ENCODE measurements around the gene ARHGAP22. TPM values are rescaled to one million over a fixed set of nuclear protein-coding genes. Genes with fewer than 3 reads are reported as not detected.

The ARHGAP22 gene
- total RNA-seq, 1 donor from 2014 or later = 1.6 TPM

DNA sequence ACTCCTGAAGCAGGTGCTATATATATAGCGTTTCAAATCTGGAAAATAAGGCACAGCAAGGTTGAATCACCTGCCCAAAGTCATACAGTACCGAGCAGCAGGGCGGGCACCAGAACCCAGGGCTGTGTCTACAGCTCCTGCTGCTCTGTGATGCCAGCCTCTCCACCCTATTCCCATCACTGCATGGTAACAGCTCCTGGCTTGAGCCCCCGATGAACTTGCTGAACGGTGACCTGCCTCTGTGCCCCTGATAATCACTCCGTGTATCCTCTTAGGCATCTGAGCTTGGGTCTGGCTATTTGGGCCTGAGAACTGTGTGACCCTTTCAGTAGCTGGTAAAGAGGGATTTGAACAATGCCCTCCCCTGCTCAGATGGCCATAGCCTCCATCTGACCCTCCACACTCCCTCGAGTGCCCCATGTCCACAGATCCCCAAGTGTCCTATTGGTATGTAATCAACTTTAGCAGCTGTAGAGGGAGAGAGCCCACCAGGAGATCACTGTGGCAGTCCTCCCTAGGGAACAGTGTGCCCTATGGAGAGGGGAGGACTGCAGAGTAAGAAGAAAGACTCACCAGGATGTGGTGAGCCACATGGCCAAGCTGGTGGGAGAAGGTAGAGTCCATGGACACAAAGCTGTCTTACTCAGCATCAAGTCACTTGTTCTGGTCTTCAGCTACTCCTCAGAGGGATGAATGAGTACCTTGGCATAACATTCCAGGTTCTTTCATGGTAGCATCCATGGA, 1.1 kb upstream of the ARHGAP22 start:
- no peak for ATAC-seq

DNA sequence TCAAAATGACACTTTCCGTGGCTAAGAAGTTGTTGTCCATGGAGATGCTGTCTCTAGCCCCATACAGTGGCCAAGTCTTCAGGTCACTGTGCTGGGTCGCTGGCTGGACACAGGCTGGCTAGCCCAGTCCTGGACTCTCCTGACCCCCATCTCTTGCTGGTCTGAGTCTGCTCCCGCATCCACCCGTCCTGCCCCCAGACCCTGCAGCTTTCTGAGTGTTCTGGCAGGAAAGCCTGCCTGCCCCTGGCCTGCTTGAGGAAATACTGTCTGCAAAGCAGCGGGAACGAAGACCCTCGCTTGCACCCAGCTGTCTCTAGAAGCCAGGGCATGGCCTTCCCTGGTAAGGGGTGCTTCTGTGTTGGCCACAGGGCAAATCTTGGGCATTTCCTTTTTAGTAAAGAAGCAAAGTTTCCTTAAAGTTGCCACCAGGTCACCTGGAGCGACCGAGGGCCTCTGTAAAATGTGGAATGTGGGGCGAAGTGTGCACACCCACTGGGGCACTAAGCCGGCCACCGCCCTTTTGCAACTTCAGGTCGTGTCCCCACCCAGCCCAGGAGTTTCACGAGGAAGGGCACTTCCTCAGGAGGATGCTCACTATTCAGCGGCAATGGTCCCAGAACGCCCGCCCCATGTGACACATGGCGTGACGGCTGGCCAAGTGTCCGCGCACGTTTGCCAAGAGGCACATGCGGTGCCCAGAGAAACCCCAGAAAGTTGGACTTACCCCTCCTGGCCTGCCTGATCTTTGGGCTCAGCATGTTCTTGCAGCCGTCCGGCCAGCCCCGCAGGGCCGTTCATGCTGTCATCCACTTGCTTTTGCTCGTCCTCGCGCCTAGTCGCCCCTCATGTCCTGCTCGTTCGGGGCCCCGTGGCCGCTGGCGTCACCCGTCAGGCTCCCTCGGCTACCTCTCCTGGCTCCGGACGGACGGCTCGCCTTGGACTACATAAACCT, 558 bp downstream of the ARHGAP22 start:
- ATAC-seq = no peak

DNA sequence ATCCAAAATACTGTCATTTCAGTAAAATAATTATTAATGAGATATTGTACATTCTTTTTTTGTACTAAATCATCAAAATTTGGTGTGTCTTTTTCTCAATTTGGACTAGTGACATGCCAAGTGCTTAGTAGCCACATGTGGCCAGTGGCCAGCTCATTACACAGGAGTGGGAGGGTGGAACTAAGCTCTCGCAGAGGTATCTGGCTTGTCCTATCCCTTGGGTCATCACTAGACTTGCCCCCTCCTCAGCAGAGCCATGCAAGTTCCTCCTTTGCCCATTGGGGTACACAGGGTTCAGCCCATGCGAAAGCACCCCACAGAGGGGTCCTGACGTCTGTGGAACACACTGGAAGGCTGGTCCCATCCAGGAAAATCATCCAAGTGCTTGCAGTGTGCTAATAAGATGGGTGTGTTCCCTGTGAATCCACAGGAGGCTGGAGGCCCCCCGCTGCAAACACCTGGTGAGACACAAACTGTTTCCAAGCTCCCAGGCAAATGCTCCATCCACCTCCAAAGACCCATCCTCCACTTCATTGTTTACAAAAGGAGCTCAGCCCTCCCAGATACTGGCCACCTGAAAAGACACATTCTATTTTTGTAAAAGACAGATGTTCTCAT, 1.3 kb downstream of the ARHGAP22 start:
- no peak for ATAC-seq

DNA sequence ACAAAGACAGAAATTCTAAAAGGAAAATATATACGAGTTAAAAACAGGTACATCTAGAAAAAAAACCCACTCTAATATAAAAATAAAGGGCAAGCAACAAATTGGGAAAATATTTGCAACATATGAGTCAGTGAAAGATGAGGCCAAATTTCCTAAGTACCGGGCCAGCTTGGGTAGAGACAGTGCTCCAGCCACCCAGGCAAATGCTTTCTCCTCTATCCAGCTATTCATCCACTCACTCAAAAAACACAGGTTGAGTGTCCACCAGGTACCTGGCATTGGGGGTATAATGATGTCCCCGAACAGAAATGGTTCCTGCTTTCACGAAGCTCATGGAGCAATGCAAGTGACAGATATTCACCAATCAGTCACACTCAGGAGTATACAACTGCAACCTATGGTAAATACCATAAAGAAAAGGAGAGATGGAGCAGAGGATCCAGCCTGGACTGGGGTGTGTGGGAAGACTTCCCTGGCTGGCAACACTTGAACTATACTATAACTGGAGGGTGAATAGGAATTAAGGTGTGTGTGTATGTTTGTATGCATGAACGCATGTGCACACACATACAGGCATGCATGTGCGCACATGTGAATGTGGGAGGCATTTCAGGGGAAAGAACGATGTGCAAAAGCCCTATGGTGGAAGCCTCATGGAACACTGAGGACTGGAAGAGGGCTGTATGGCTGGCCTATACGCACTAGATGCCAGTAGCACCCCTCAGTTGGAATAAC, 2.3 kb downstream of the ARHGAP22 start:
- ATAC-seq = no peak

DNA sequence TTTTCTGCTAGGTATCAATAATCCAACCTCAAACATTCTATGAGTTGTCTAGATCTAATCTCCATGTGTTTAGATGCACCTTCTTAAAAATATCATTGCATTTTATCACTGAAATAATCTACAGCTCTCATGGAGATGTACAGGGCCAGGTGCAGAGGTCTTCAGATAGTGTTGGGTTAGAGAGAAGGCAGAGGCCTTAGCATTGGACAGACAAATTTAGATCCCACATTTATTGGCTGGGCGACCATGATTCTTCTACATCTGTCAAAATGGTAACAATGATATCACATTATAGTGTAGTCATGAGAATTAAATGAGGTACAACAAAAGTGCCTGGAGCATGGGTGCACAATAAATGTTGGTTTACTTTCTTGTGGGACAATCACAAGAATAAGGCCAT, 3.1 kb downstream of the ARHGAP22 start:
- no peak for ATAC-seq

DNA sequence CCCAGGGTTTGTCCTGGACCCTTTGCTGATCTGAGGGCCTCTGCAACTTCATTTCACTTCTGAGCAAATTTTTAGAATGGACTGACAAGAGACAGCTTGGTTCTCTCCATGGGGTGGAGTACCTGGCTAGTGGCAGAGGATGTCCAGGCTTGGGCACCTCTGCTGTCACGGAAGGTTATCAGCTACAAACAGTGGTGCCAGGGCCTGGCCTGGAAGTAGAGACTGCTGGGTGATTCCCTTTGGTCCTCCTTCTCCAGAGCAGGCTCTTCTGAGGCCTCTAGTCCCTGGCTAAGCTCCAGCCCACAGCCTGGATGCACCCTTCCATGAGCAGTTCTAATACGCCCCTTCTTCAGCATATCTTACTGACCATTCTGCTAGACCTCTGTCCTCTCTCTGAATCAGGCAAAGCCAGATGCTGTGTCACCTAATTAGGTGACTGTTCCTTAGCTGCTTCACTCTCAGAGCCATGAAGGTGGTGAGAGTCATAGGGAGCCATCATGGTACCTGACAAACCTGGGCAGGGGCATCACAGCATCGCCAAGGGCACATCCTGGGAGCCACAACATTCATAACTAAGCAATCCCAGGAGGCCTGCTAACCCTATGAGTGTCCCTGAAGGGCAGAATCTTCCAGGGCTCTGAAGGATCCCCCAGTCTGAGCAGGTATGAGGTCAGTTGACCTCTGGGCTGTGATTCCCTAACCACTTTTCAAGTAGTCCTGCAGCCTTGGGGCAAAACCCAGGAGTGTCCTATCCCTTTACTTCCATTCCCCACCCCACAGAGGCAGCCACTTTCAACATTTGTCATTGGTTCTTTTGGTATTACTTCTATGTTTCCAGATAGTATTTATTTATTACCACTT, 4.0 kb downstream of the ARHGAP22 start:
- no peak for ATAC-seq

DNA sequence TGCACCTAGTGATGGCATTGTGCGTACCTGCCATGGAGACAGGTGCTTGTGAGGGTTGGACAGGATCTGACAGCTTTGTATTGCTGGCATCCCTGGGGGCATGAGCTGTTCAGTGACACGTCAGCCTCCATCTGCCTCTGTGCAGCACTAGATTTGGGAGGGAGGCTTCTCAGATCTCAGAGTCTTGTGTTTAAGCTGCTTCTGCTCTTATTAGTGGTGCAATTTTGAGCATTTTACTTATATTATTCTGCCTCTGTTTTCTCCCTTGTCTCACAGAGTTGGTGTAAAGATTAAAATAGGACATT, 5.1 kb downstream of the ARHGAP22 start:
- no peak for ATAC-seq

DNA sequence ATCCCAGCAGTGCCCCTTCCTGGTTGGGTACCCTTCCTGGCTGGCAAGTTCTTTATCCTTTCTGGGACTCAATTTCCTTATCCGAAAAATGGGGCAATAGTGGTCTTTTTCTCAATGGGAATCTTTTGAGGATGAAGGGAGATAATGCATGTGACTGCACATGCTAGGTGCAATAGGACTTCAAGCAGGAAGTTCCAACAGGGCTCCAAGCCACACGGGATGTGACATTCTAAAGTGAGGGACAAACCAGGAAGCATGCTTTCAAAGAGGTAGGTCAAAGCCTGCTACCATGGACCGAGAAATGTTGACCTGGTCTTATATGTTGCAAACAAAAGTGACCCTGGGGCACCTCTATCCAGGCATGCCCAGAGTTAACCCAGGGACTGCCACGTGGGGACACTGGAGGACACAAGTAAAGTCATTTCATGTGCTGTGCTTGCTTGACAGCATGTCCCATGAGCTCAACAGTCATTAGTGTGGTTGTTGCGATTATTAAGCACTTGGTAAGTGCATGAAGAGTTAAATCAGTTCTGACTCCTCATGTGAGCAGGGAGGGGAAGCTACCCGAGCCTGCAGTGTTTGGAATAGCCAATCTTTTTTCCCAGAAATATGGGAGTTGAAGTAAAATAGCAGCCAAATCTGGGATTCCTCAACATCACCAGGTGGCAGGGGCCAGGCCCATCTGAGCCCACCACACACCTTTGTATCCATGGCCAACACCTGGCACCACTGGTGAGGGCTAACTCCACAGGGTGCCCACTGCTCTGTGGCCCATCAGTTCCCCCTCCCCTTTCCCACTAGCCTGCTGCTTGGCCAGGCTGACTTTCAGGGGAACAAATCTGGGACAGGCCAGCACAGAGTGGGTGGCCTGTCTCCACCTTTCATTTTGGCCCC, 5.7 kb downstream of the ARHGAP22 start:
- no peak for ATAC-seq

DNA sequence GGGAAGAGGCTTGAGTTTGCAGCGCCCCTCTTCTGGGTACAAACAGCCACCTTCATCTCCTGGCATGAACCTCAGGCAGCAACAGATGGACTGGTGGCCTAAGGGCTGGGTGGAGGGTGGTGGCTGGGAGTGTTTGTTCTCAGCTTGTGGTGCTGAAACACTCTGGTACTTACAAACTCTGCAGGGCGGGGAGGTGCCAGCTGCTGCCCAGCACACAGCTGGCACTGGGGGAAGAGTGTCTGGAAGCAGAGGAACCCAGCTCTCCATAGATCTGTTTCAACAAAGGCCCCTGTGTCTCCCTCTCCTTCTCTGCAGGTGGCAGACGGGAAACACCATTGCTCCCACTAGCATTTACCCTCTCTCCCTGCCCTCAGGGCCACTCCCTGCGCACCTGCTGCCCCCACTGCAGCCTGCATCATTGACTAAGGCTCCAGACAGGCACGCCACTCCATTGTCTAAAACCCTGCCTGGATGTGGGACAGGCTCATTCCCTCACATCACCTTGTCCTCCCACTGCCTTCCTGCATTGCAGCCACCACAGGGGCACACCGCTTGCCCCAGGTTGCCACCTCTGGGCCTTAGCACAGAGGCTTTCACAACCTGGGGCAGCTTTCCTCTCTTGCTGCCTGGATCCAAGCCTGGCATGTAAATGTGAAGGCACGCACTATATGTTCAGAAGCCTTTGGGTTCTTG, 6.5 kb downstream of the ARHGAP22 start:
- no peak for ATAC-seq

DNA sequence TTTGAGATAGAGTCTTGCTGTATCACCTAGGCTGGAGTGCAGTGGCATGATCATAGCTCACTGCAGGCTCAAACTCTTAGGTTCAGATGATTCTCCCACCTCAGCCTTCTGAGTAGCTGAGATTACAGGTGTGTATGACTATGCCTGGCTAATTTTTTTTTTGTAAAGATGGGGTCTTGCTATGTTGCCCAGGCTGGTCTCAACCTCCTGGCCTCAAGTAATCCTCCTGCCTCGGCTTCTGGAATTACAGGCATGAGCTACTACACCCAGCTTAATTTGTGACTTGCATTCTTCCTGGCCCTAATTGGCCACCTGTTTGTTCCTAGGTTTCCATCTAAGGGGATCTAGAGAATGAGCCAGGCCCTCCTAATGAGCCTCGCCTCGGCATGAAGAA, 9.3 kb downstream of the ARHGAP22 start:
- no peak for ATAC-seq

DNA sequence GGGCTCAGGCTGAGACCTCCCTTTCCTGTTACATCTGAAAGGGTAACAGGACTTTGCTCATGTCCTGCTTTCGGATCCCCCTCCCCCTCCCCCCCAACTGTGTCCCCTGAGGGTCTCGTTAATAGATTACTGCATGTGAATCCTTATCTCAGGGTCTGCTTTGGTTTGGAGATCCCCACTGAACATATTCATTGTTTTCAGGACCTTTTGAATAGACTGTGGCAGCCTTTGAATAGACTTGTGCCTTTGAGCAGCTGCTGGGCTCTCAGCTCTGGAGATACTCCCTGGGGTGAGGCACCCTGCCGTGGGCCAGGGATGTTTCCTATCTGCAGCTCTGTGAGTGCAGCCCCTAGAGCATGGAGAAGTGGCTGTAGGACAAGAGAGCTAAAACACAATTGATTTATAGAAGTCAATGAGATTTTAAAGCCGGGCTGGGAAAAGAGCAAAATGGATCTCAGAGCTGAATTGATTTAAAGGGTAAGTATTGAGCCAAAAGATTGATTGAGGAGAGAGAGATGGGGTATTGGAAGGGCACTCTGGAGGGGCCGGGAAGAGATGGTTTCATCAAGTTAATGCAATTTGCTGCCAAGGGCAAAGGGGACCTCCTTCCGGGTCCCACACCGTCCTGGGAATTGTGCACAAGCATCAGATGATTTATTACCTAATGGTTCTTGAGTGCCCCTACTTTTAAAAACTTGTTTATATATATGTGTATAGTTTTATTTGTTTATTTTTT, 9.9 kb downstream of the ARHGAP22 start:
- ATAC-seq = no peak

DNA sequence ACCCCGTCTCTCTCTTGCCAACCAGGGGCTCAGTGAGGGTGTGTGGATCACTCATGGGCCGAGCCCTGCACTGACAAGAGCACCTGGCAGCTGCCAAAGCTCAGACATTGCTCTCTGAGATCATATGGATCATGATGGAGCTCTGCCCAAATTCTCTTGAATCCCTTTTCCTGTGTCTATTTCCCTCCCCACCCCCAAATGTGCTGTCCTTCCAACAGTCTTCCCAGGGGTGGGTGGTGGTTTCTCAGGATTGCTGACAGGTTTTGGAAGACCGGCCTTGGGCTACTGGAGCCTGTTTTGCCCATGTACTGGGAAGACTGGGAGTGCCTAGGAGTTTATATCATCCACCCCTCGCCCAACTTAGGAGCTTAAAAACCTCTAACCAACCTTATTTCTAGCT, 10.5 kb downstream of the ARHGAP22 start:
- no peak for ATAC-seq

DNA sequence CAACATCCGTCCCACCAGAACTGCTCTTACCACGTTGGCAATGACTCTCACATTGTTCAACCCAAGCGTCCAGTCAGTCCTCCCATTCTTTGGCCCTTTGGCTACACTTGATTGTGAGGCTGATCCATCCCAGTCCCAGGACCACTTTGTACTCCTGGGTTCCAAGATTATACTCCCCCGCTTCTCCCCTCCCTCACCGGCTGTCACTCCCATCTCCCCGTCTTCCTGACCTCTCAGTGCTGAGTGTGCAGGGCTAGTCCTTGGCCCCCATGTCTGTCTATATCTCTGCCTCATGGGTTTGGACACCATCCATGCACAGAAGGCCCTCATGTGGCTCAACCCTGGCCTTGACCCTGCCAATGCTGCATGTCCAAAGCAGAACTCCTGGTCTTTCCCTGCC, 12.5 kb downstream of the ARHGAP22 start:
- ATAC-seq = no peak

DNA sequence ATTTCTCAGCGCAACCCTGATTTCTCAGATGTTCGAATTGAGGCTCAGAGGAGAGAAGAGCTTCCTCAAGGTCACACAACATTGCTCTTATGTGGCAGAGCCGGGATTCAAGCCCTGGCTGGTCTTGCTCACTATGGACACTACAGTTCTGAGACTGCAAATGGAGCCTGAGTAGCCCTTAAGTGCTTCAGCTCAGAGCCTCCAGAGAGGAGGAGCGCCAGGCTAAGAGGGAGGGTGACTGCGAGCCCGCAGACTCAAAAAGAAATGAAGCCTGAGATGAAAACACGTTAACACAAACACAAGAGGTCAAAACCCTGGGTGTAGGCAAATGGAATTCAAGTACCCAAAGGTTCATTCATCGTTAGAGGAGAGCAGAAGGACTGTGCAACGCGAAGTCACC, 13.9 kb downstream of the ARHGAP22 start:
- ATAC-seq = no peak

DNA sequence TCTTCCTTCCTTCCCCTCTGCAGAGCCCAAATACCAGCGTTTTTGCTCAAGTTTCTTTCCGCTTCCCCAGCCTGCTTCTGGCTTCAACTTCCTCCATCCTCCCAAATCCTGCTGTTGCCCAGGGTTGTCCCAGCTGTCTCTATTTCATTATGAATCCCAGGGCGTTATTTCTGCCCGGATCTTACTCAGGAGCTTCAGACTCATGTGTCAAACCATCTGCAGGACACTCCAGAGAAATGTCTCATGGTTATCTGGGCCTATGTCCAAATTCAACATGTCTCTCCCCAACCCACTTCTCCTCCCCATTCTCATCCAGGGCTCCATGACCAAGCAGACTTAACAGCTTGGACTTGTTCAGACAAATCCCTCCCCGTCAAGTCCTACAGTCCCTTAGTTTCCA, 15.6 kb downstream of the ARHGAP22 start:
- ATAC-seq = peak; percentile 81

DNA sequence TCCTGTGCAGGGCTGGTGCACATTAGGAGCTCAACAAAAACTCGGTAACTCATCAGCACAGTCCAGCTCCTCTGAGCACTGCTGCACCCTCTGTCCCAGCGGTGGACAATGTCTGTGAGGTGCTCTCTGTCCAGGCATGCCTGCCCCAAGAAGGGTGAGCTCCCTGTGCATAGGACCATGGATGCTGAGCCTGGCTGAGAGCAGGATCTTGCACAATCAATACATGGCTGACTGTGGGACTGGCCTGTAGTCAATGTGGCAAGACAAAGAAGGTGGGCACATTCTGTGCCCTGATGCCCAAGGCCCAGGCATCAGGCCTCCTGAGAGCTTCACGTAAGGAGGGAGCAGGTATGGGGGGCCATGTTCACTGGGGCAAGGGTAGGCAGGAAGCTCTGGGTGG, 17.1 kb downstream of the ARHGAP22 start:
- no peak for ATAC-seq

DNA sequence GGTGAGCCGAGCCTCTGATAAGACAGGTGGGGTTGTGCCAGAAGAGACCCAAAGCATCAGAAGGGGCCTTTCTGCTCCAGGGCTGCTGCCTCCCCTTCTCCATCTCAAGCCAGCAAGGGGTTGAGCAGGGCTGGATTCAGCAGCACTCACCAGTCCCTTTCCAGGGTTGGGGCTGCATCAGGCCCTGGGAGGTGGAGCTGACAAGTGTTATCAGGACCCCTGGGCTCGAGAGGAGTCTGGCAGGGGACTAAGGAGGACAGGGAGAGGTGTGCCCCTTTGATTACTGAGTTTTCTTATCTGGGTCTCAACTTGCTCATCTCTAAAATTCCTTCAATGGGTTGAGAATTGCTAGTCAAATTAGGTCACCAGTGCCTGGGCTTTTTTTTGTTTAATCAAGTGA, 17.8 kb downstream of the ARHGAP22 start:
- no peak for ATAC-seq

DNA sequence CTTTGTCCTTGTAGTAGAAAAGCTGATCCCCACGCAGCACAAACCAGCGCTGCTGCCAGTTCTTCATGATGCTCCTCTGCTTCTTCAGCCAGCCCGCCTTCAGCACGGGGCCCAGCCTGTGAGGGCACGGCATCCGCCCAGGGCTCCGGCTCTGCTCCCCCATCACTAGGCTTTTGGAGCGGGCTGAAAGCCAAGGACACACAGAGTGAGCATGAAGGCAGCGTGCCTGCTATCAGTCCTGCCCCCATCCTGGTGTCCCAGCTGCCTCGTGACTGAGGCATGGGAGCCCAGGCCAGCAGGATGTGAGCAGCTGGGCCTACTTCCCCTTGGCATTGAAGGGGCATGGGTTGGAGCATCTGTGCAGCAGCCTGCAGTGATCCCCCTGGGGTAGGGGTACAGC, 21.9 kb downstream of the ARHGAP22 start:
- ATAC-seq = no peak

DNA sequence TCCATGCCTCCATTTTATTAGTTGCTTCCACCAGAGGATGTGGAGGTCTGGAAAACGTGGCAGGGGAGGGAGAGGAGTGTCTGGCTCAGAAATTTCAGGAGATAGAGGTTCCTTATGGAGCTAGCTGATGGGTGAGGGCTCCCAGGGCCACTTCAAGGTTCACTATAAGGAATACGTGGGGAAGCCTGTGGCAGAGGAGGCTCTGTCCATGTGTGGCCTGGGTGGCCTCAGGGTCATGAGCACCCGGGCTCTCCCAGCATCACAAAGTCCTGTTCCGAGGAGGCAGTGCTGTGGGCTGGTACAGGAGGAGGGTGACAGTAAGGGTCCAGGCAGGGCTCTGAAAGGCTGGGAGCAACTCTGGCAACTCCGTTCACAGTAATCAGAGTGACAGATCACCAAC, 24.6 kb downstream of the ARHGAP22 start:
- ATAC-seq = peak; percentile 23

Data from esophagus mucosa (tissue), 1 donor.